Amniotic stem cell (primary cell): ENCODE results near the gene MAML1.
"Not testable (repeated sequence)": the region's sequence is repeated elsewhere in the genome, so short reads cannot be mapped to it uniquely, and the experiment has no call there.

ENCODE experiments used
- DNase-seq: peaks from one replicate; lab custom pipeline; 2025; lab: John Stamatoyannopoulos, UW

The MAML1 gene

DNA sequence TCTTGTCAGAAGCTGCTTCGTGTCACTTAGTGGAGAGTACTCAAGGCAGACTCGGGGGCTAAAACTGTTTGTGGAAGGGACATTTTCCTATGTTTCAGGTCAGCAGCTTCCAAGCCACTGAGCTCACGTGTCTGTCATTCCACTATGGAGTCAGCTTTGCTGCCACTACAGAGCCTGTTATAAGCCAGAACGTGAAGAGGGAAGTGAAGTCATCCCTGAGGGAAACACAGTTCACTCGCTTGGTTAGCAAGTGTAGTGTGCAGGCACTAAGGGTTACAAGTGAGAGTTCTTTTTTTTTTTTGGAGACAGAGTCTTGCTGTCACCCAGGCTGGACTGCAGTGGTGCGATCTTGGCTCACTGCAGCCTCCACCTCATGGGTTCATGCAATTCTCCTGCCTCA is 36.6 kb downstream of the MAML1 start:
- no peak for DNase-seq

DNA sequence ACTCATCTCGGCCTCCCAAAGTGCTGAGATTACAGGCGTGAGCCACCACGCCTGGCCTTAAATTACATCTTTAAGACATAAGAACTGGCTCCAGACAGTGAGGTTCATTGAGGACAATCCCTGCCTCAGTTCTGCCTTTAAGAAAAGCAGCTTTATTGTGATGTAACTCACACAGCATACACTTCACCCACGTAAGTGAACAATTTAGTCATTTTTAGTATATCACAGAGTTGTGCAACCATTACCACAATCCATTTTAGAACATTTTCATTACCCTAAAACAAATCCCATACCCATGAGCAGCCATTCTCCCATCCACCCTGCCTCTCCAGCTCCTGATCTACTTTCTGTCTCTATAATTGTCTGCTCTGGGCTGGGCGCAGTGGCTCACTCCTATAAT is 37.2 kb downstream of the MAML1 start:
- no peak for DNase-seq

DNA sequence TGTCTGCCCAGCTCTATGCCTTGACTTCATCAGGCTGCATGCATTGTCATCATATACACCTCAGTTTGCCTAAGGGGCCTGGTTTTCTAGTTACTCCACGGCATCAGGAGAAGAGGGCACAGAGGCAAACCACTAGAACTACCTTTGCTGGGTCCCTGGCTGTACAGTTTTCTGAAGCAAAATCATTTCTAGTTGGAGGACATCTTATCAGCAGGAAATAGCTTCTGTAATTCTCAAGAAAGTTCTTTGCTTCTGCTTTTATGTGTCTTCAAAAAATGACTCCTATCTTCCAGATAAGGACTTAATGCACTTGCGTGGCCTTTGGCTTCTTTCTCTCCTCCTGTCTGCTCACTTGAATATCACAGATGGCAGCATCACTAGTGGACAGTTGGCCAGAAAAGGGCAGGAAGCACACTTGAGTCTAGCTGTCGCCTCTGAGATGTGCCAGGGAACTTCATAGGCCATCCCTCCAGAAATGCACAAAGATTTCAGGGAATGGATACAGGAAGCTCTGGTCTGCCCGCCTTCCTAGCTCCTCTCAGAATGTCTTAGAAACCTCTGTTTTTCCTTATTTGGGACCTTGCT is 38.8 kb downstream of the MAML1 start:
- DNase-seq = no peak

DNA sequence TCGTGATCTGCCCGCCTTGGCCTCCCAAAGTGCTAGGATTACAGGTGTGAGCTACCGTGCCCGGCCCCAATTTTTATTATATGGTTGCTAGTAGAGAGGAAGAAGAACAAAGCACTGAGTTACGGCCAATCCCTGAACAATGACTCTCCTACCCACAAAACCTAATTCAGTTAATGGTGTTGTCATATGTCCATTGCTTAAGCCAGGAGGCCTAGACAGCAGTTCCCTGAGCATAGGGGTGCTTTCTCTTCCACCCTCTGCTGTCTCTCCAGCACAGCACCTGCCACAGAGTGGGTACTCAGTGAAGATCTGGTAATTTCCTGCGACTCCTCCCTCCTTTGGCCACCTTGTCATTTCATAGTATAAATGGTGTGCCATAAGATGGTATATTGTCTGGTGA is 39.7 kb downstream of the MAML1 start:
- no peak for DNase-seq

DNA sequence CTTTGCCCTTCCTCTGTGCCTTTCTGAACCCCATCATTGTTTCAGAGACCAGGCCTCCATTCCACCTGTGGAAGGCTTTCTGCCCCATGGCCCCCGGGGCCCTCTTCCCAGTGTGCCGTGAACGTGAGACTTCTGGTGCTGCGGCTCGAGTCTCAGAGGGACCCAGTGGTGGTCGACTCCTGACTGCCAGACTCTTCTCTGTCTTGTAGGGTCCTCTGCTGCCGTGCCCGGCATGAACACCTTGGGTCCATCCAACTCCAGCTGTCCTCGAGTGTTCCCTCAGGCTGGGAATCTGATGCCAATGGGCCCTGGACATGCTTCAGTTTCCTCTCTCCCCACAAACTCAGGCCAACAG is 41.0 kb downstream of the MAML1 start:
- no peak for DNase-seq

DNA sequence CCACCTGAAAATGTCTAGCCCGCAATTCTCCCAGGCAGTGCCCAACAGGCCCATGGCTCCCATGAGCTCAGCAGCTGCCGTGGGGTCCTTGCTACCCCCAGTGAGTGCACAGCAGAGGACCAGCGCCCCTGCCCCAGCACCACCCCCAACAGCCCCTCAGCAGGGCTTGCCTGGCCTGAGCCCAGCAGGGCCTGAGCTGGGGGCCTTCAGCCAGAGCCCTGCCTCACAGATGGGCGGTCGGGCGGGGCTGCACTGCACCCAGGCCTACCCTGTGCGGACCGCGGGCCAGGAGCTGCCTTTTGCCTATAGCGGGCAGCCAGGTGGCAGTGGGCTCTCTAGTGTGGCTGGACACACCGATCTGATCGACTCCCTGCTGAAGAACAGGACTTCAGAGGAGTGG is 41.8 kb downstream of the MAML1 start:
- no peak for DNase-seq

DNA sequence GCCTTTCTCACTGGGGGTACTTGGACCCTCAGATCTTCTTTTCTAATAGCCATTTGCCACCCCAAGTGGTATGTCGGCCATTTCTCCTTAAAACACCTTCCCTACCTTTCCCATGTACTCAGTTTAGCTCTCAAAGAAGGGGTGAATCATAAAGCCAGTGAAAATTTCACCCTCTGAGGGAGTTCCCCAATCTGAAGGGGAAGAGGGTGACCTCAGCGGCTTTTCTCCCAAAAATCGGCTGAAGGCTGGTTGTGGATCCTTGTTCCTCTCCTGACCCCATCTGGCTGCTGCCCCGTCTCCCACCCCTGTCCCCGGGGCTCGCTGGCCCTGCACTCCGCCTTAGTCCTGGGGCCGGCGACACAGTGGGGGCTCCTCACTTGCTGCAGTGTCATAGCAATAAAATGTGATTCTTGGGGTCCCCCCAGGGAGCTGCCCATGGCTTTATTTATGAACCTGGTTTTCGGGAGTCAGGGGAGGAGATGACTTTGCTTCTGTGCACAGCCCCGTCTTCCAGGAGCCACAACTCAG is 43.9 kb downstream of the MAML1 start:
- no peak for DNase-seq

DNA sequence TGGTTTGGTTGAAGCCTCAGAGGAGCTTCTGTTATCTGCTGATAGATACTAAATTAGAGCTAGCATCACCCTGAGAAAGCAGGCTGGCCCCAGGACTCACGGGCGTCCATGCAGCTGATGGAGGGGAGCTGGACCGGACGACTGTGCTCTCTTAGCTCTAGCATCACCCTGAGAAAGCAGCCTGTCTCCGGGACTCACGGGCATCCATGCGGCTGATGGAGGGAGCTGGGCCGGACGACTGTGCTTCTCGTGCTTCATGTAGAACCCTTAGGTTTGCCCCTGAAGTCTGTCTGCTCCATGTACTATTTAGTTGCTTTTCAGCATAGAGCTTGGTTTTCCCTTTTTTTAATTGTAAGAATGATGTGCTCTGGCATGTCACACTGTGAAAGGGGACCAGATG is 44.8 kb downstream of the MAML1 start:
- DNase-seq = no peak

DNA sequence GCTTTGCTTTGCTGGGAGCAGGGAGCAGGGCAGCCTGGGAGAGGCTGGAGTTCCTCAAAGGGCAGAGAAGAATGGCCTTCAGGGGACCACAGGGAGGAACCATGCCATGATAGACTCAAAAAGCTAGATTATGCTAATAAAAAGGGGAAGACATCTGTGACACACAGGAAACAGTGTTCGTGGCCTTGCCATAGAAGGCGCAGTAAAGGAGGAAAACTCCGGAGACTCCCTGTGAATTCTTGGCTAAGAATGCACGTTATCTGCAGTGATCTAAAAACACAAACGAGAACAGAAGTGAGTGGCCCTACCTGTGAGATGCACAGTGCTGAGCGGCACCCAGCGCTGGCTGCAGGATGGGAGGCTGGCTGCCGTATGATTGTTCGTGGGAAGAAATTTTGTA is 45.3 kb downstream of the MAML1 start:
- no peak for DNase-seq

DNA sequence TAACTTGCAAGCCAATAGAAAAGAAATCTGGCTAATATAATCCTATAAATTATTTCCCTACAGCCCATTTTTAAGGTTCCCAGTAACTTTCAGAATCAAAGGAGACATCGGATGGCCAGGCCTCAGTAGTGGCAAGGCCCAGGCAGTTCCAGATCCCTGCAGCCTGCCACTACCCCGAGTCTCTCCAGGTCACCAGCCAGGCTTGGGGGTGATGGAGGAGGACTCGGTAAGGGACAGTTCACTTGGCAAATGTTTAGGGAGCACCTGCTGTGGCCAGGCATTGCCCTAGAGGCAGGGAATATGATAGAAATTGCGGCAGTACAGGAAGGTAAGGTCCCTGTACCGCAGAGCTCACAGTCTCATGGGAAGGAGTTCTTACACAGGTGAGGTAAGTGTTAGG is 46.0 kb downstream of the MAML1 start:
- DNase-seq = no peak

DNA sequence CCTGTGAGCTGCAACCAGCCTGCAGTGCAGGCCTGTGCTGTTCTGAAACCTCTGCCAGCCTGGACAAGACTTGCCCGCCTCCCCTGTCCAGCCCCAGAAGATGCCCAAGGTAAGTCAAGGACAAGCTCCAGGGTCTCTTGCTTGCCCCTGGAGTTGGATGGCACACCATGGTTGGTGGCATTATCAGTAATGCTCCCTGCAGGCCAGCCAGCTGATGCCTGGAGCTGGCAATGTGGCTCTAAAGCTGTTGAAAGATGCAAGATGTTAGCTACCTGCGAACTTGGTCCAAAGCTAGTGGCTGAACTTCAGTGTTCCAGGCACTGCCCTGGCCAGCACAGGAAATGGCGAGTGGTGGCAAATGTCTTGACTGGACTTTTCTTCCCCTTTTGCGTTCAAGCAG is 47.2 kb downstream of the MAML1 start:
- DNase-seq = no peak

DNA sequence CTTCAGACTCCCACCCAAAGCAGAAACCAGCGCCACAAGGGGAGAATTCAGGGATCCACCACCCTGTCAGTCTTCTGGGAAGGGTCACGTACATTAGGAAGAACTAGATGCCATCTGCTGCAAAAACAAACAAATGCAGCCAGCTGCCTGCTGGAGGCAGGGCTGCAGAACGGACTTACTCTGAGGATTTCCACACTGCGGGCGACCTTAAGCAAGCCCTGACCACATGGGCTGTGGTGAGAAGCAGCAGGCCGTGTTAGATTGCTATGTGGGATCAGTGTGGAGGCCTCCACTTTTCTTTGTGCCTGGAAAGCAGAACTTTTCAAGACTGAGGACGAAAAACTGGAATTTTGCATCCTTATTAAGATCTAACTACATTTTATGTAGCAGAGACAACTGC is 47.7 kb downstream of the MAML1 start:
- DNase-seq = no peak

DNA sequence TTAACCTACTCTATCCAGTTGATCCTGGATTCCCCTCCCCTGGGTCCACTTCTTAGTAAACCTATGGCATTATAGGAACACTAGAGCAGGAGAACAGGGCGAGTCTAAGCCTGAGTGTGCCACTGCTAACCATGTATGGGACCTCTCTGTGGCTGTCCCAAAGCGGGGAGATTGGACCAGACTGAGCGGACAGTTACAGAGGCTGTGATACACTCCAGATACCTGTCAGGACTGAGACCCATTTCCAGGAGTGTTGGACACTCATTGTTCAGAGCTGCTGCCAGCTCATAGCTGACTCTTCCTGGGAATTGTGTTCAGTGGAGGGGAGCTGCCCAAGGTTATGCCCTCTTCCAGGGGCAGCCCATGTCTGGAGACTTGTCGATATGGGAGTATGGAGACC is 49.2 kb downstream of the MAML1 start:
- DNase-seq = no peak

DNA sequence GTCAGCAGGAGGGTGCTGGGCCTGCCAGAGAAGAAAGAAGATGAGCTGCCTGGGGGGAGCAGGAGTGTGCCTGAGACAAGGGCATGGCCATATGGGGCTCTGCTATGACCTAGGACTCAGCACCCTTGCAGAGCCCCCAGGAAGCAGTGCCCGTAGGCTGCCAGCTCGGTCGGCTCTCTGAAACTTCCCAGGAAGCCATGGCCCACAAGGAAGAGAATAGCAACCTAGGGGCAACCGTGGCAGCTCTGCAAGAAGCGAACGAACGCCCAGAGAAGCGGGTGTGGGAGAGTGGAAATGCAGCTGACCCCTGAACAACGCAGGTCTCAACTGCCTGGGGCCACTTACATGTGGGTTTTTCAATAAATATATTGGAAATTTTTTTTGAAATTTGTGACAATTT is 50.5 kb downstream of the MAML1 start:
- DNase-seq = no peak

DNA sequence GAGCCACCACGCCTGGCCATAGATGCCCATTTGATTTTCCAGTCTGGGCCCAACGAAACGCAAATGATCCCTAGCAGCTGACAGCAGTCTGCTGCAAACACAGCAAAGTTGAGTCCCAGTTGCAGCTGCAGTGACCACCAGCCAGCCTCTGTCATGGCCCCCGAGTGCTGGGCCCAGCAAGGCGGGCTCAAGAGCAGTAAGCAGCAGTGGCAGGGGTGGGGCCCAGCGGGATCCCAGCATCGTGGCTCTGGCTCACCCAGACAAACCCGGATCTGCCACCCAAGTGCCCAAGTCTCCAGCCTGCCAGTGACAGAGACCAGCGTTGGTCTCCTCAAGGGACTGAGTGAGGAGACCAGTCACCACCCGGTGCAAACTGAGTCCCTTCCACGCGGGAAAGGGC is 54.2 kb downstream of the MAML1 start:
- DNase-seq = no peak

DNA sequence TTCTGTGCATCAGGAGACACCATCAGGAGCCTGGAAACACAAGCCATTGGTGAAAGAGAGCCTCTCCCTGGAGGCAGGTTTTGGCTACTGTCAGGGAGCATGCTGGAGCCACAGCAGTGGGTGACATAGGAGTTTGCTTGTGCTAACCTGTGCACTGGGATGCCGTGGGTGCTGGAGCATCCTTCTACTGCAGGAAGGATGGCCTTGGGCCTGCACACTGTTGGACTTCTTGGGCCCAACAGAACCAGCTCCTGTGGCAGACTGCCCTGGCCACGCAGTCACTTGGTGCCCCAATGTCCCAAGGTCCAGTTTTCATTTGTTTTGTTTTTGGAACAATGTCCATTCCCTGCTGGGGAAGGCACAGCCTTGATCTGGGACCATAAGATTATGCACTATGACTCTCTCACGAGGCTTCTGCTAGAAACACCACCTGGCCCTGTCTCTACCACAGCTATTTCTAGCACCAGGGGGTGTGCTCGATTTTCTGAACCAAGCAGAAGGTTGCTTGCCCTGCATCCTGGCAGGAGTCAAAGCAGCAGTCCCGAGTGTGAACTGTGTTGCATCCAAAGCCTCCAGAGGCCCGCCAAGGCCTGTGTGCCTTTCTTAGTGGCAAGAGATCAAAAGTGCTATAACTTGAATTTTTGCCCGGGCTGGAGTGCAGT is 55.7 kb downstream of the MAML1 start:
- no peak for DNase-seq

DNA sequence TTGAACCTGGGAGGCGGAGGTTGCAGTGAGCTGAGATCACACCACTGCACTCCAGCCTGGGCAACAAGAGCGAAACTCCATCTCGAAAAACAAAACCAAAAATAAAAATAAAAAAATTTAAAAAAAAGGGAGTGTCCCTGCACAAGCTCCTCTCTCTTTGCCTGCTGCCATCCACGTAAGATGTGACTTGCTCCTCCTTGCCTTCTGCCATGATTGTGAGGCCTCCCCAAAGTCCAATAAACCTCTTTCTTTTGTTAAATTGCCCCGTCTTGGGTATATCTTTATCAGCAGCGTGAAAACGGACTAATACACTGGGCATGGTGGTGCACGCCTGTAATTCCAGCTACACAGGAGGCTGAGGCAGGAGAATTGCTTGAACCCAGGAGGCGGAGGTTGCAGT is 56.7 kb downstream of the MAML1 start:
- not testable (repeated sequence) for DNase-seq

DNA sequence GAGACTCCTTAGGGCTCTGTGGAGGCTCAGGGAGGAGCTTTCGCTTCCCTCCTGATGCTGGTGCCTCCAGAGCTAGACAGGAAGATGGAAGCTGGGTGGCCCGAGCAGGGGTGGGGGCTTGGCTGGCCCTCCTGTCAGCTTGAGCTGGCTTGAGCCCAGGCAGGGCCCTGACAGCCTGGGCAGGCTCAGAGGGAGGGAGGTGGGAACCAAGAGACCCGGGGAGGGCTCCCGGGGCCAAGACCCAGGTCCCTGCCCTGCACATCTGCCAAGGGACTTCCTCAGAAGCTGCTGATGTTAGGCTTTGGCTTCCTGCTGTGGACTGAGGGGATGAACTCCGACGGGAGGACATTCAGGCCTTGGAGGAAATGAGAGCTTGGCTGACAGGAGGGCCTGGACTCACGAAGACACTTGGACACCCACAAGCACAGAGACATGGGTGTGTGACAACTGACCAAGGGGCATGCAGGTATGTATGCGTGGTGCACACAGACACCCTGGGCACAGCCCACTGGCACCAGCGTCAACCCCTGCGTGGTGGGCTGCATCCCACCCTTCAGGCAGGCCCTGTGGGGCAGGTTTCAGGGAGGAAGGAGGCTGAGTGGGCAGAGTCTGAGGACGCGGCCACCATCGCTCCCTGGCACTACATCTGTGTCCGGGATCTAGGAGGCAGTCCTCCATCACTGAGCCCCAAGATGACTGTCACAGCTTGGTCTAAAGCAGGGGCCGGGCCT is 59.4 kb downstream of the MAML1 start:
- DNase-seq = no peak

DNA sequence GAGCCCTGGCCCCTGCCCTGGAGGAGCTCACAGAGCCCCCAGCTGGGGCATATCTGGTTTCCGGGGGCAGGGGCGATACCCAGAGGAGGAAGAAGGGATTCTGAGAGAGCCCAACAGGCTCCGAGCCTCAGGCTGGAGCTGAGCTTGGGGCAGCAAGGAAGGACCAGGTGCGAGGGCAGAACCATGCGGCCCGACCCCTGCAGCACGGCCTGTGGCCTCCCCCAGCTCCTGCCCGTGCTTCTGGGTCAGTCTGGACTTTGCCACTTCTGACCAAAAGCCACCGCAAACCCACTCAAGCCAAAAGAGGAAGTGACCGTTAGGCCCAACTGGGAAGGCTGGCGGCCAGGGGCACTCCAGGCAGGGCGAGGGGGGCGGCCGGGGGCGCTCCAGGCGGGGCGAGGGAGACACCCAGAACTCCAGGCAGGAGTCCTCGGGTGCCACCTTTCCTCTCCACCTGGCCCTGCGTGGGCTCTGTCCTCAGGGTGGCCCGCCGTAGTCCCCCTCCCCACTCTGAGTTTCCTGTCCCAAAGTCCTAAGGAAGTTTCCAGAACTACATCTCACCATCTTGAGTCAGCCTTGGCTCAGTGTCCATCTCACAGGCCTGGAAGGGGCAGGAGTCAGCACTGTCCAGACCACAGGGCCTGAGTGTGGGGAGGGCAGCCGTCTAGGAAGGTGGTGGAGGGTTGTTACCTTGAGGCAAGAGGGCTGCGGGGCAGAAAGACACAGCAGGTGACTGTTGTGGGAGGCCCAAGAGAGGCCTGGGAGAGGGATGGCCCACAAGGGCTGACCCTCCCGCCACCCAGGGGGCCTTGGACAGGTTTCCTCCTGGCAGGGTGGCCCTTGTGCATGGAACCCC is 60.2 kb downstream of the MAML1 start:
- no peak for DNase-seq

DNA sequence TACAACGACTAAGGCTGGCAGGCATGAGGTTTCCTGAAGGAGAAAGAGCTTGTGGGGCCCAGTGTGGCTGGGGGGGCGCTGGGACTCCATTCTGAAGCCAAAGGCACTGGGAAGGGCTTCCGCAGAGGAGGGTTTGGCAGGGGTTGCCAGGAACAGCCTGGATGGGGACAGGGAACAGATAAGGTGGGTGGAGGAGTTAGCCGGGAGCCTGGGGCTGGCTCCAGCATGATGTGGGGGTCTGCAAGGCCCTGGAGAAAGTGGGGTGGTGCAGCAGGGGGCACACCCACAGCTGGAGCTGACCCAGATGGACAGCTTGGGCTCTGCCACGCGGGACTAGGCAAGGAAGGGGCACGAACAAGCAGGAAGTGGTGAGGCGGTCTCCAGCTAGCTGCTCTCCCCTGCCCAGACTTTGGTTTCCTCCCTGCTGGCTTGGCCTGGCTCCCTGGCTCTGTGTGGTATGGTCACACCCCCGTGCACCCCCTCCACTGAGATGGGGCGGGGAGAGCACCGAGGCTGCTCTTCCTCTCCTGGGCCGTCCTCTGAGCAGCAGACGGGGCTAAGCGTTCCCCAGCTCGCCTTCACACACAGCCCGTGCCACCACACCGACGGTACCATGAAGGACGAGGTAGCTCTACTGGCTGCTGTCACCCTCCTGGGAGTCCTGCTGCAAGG is 61.0 kb downstream of the MAML1 start, which contains the start of gene LTC4S:
Gene LTC4S, plus strand, starts transcription at position 519 of the 672 bp plus-strand sequence. Its CDS starts 95 bp downstream, at position 614.
- DNase-seq = no peak

DNA sequence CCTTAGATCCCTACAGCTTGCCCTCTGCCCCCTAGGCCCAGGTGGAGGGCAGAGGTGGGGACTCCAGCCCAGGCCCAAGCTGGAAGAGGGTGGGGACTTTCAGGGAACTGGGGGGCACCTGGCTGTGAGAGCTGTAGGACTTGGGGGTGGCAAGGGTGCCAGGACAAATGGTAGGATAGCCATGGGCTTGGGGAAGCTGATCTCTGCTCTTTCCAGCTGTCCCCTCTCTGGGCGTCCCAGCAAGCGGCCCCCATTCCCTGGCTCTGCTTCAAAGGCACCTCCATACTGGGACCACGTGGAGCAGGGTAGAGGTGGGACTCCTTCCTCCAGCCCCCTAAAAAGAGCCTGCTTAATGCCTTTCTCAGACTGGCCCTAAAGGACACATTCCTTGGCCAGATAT is 61.5 kb downstream of the MAML1 start:
- no peak for DNase-seq

DNA sequence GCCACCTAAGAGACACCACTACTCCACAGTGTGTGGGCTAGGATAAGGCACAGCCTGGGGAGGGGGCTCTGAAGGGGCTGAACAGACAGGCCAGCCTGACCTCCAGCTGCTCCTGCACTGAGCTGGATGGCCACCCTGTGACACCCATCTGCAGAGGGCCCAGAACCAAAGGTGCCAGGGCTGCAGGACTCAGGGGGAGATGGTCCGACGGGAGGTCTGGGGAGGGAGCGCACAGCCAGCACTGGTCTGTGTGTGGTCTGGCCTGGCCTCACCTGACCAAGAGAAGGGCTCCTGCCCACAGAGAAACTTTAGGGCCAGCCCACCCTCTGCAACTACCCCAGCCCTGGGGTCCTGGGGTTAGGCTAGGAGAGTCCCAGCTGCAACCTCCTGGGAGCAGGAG is 62.0 kb downstream of the MAML1 start:
- DNase-seq = no peak
